Activated gamma-delta T cell treated with anti-CD3 and anti-CD28 coated beads, Interleukin-2, amount 50 U/mL, for 16 hours (primary cell): ENCODE data around the gene AFAP1.

Experiments used
- DNase-seq: peaks from one replicate; pipeline ENCODE4 v3.0.0-alpha.2; 2020; ENCODE audit warnings: low read depth

AFAP1 gene

DNA sequence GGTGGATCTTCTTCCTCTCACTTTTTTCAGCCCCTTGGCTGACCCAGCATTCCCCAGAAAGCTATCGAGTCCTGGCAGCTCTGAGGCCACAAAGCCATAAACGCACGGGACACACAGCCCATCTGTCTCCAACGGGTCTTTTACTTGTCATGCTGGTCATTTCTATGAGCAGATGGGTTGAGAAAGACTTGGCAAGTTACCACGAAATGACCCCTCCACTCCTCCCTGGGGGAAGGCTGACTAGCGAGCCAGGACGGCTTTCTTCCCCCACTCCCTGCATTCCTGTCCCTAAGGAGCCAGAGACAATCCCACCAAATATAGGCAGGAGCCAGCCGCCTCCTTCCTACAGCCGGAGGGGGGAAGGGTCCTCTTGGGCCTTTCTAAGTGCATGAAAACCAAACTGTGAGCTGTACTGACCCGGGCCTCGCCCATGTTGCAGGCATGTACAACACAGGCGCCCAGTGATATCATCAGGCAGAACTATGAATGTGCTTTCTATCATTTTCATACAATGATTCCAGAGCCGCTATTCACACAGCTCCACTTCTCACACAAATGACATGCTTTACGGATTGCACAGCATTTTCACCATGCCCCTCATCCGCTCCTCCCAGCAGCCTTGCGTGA is 28.6 kb downstream of the AFAP1 start:
- DNase-seq: no peak

- DNase-seq: no peak
Measured at GRCh38 chr4:7910263-7910896, 29.3 kb downstream of the AFAP1 start.

GRCh38 chr4:7909463-7910262 is 30.0 kb downstream of the AFAP1 start:
- DNase-seq: no peak

GRCh38 chr4:7908668-7909067 is 31.0 kb downstream of the AFAP1 start:
- DNase-seq: no peak

GRCh38 chr4:7907142-7907541 is 32.5 kb downstream of the AFAP1 start:
- DNase-seq: no peak

DNA sequence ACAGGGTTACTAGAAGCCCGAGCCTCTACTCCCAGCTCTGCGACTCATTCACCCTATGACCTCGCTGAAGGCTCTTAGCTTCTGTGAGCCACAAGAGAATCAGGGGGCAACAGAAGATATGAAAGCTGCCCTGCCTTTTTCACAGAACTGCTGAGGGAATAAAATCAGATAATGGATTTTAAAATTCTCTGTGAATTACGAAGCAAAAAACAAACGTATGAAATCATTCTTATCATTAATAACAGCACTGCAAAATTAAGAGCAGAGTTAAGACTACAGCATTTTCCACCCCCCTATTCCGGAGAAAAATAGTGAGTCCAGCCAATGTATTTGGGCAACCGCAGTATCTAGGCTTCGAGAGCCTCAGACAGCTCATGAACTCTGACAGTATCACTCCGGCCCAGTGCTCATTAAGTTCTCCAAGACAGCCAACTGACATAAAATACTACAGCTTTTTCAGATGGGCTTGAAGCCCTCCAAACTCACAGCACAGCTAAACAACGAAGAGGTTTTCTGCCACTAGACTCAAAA is 33.4 kb downstream of the AFAP1 start:
- no peak for DNase-seq

GRCh38 chr4:7904952-7905915 is 34.4 kb downstream of the AFAP1 start:
- no peak for DNase-seq

DNA sequence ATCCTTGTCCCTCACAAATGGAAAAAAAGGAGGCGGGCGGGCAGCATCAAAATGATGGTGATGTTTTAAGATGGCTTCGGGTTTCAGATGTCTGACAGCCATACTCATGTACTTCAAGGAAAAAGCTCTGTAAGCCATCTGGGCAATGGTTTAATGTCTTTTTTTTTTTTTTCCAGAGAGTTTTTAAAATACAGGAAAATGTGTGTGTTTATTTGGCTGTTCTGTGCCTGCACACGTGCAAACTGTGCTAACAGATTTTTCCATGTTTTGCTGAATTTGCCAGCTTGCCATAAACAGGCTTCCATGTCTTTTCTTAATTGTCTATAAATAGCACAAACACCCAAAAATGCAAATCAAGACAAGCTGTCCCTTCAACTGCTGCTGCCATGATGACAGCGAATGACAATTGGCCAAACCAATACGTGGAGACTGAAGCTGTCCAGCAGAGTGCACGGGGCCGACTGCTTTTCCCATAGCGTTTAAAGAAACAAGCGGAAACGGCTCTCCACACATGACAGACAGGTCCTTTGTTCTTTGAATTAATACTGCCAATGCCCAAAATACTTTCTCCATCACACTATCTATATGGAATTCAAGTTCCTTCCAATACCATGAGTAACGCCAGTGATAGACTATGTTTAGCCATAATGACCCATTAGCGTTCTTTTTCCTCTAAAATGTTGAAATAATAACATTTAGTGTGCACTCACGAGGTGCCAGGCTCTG is 35.7 kb downstream of the AFAP1 start:
- DNase-seq: no peak

GRCh38 chr4:7902826-7903225 is 36.8 kb downstream of the AFAP1 start:
- DNase-seq: no peak

DNA sequence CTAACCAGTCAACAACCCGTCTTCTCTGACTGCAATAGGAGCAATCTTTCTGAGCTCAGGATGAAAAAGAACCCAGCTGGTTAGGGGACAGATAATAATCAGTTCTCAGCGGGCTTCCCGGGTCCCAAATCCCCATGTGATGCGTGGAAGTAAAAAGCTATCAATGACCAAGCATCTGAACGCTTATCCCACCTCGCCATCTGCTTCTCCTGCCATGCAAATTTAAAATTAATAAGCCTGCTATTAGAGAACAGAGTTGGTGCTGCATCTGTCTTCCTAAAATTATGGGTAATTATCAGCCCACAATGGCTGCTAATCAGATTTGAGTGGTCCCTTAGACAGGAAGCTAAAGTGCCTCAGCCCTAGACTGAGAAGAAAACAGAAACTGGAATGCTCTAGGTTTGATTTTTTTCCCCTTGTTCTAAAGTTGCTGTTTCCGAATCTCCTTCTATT is 37.5 kb downstream of the AFAP1 start:
- no peak for DNase-seq

GRCh38 chr4:7901311-7901885 is 38.3 kb downstream of the AFAP1 start:
- no peak for DNase-seq

DNA sequence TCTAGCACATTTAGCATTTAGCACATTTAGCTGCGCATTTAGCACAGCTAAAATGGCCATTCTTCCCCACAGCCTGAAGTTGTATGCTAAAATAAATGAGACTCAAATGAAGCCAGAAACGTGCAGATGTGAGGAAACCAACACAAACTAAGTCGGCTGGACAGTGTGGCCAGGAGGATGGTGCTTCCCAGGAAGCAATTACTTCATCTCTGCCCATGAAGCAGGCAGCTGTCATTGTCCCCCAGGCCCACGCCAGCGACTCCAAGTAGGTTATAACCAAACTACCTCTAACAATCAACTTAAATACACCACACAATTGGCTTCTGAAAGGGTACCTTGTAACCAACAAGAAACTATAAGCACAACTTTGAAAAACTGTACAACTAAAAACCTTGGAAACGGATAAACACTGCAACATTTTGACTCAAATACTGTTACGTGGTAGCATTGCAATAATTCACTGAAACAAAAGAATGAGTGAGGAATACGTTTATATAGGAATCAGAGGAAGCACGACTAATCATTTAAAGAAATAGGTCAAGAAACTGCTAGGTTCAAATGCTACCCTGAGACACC is 39.2 kb downstream of the AFAP1 start:
- DNase-seq: no peak

DNA sequence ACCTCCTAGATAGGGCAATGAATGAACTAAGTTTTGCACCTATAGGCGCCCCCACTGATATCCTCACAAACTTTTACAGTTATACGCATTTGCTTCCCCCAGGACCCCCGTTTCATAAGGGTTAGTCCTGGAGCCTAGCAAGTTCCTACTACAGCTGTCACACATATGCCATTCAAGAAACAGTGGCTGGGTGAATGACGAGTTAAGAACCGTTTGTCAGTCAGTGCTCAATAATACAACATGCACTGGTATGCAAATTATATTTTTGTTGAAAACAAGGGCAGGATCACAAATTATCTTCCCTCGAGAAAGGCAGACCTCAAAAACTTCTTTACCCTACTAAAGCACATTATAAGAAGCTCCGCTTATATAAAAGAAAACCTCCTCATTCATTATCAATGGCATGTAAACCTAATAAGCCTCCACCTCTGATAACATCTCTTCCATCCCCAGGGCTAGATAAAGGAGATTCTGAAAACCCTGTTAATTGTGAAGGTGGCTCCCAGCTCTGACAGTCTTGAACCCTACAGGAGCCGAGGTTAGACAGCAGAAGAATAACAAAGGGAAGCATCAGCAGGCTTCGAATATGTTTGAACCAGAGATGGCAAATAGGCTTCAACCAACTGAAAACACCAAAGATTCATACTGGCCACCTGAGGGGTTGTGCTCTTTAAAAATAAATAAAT is 40.3 kb downstream of the AFAP1 start:
- no peak for DNase-seq

DNA sequence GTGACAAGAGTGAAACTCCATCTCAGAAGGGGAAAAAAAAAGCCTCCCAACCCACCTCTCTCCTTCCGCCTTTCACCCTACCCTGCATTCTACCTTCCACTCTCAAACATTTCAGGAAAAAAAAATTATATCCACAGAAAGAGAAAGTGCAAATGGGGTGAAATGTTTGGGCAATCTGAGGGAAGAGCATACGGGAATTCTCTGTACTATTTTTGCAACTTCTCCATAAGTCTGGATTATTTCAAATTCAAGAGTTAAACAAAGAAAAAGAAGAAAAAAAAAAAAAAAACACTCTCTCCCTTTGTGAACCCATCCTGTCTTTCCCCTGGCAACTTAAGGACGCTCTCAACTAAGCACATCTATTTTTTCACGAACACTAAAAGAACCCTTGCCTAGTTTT is 41.3 kb downstream of the AFAP1 start:
- no peak for DNase-seq

GRCh38 chr4:7897811-7898210 is 41.9 kb downstream of the AFAP1 start:
- DNase-seq: no peak

DNA sequence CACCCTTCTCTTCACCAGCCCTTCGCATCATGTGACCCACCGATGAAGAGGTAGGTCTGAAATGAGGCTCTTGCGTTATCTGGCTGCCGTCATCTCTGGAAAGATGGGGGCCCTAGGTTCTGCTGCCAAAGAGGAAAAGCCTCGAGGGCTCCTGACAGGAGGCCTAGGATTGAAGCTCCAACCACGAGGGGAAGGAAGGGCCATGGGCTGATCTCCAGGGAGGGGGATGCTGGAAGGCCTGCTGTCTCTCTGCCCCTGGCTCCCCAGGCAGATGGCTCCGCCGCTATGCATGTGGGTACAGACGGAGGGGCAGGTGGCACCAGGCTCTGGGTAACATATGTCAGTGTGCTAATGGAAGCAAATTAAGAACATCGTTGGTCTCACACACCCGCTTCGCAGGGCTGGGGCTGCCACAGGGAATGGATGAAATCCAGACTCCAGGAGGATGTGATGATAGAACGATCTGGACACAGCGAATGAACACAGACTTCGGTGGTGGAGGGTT is 44.9 kb downstream of the AFAP1 start:
- DNase-seq: no peak

DNA sequence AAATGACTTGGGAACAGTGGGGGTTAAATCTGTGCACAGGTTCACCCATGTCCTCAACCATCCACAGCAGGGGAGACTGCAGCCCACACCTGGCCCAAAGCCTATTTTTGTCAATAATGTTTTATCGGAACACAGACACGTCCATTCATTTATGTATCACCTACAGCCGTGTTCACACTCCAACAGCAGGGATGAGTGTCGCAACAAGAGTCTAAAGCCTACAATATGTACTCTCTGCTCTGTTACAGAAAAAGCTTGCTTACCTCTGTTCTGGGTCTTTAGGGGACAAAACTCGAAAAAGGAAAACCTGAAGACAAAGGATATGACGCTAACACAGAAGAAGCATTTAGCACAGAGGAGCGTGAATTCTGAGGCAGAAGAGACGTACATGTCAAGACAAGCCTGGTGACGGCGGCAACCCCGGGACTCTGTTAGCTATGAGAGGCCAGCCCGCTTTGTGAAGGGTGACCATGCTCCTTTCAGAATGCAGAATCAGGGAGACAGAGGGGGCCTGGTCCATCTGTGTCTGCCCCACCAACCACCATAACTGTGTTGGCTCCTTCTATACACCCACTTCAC is 45.5 kb downstream of the AFAP1 start:
- DNase-seq: no peak

DNA sequence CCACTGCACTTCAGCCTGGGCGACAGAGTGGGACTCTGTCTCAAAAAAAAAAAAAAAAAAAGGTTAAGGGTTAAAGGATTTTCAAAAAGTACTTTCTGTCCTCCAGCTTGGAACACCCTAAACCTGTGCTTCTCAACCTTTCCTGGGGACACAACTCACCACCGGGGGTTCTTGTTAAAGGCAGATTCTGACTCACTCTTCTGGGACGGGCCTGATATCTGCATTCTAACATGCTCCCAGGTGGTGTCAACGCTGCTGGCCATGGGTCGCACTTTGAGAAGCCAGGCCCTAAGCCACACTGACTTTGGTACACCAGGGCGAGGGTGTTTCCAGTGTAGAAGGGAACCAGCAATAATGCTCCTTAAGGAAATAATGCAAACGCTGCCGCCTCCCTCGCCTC is 46.1 kb downstream of the AFAP1 start:
- DNase-seq: no peak
